OCI-M2 (cell line): ENCODE measurements around the gene PAPPA2.

Source experiments
- DNase-seq: peaks from one replicate; lab custom pipeline; 2025; ENCODE audit not compliant: unreplicated experiment; lab: John Stamatoyannopoulos, UW

PAPPA2 gene

DNA sequence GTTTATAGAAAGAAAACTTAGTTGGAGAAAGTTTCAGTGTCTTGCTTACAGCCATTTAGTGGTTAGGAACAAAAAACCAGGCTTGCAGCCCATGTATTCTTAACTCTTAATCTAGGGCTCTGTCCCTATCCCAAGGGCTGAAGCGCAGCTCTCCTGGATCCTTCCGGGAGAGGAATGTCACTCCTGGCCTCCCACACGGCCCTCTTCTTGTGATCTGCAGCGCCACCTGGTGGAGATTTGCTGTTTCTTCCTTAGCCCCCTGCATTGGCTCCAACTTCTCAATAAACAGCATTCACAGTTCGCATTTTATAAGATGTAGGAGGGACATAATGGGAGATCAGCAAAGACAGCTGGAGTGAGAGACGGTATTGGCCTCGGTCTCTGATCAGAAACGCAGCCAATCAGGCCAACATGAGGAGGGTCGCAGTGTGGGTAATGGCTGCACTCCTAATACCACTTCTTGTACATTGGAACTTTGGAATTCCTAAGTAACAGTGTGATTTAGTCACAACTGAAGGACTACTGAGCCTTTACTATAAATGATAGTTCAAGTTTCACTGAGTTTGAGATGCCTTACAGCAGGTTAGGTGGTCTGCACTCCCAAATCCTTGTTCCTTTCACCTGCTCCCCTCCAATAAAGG lies 418.1 kb downstream of the PAPPA2 start:
- no peak for DNase-seq

DNA sequence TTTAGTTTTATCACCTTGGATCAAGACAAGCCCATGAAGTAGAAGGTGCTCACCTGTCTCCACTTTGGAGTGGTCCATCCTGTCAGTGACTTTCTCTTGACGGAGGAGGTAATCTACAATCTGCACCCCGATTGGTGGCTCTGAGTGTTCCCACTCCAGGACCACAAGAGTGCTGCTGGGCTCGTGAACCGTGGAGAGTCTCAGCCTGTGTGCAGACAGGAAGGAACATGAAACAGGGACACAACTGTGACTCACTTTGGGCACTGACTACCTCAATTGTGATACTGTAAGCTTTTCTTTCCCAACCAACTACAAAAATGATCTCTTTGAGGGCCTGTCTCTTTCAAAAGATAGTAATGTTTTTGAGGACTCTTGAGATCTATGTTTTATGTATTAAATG lies 421.3 kb downstream of the PAPPA2 start:
- DNase-seq = no peak

- DNase-seq = no peak
Observed at GRCh38 chr1:176884911-176885310, 421.9 kb downstream of the PAPPA2 start.

- no peak for DNase-seq
Observed at GRCh38 chr1:176885341-176885740, 422.4 kb downstream of the PAPPA2 start.

GRCh38 chr1:176885751-176886150 lies 422.8 kb downstream of the PAPPA2 start:
- DNase-seq = no peak

GRCh38 chr1:176888471-176889032 lies 425.6 kb downstream of the PAPPA2 start:
- DNase-seq = no peak

GRCh38 chr1:176893625-176894352 lies 430.8 kb downstream of the PAPPA2 start:
- DNase-seq = no peak

DNA sequence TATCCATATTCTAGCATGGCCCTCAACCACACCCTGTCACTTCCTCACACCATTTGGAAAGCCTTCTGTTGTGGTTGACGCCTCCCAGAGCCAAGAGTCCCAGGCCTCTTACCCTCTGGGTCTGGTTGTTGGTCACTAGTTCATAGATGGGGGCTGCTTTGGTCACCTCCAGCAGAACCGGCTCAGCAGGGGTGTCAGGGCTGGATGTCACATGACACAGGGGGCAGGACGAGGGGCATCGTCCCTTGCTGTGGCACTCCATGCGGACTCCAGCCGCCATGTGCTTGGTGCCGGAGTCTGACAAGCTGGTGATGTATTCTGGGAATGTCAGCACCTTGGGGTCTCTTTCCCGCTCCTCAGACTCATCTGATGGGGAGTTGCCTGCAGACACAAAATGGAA lies 431.5 kb downstream of the PAPPA2 start:
- no peak for DNase-seq
